Measurements from ENCODE around the gene DSCAML1.

DSCAML1 gene

DNA sequence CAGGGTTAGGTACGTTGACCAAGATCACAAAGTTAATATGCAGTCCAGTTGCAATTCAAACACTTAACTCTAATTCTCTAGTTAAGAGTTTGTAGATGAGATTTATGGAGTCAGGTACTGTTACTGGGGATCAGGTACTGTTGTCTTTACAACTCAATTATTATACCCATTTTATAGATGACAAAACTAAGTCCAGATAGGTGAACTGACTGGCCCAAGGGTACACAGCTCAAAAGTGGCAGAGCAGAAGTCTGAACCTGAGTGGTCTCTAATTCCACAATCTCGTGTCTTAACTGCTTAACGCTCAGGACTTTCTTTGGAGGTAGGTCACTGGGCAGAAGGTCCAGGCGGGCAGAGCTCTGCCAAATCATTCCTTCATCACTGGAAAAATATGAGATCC, 77.5 kb downstream of the DSCAML1 start:
- DNase-seq, result no peak
- intact Hi-C loops (cut with DNase I), result no loop called here

GRCh38 chr11:117717485-117718314, 79.3 kb downstream of the DSCAML1 start:
- intact Hi-C loops (cut with DNase I), result no loop called here
- peak; percentile 80 to 97 (median 91) for DNase-seq

DNA sequence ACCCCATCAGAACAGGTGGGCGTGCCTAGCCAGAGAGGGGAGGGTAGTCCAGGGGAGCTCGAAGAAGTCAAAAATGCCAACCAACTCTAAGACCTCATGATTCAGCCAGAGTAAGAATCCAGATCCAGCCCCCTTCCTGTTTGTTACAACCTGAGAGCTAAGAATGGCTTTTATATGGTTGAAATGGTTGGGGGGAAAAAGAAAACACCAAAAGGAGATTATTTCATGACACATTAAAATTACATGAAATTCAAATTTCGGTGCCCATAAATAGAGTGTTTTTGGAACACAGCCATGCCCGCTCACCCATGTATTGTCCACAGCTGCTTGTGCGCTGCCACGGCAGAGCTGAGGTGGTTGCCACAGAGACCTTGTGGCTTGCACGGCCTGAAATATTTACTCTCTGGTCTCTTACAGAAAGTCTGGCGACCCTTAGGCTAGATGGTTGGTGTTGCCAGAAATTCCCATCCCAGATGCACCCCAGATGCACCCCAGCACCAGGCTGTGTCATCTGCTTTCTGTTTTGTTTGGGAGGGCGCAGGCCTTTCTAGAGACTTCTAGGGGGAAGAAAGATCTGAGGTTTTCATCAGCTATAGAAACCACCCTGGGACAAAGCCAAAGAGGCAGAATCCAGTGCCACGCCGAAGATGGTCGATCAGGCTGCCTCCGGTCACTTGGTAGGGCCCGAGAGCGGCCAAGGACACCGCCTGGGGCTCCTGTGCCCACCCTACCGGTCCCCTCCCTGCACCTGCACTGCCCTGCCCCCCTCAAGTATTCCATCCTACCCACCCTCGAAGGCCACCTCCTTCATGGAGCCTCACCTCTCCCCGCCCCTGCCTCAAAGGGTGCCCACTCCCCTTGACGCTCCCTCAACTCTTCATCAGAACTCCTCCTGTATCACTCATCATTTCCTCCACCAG, 80.2 kb downstream of the DSCAML1 start:
- intact Hi-C loops (cut with DNase I), result no loop called here
- DNase-seq, result peak in 5 of 42 donors; percentile 15 to 69 (median 54)

- peak in 2 of 42 donors; percentile 55 to 59 for DNase-seq
- intact Hi-C loops (cut with DNase I), result no loop called here
These were observed 81.2 kb downstream of the DSCAML1 start for GRCh38 chr11:117715801-117716200.

- no peak for DNase-seq
- intact Hi-C loops (cut with DNase I), result loop anchor here (5.0 kb wide), 1 partner anchor 36 kb away; no protein-coding TSS in a partner anchor
These were observed 83.5 kb downstream of the DSCAML1 start for GRCh38 chr11:117713538-117713991.

DNA sequence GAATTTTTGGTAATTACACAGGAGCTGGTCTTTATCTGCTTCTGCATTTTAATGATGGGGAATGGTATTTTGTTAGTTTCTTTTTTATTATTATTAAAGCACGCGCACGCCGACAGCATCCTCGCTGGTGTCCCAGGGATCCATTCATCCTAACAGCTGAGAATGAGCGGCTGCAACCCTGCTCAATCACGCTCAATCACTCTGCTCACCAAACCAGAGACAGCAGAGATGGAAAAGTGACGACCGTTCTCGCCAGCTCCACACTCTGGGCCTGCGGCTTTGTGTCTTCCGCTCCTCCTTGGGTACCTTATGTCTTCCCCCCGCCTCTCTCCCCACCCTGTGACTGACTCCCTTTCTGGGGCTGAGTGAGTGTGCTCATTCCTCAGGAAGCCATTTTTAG, 84.5 kb downstream of the DSCAML1 start:
- peak in 10 of 42 donors; percentile 25 to 74 (median 52) for DNase-seq
- intact Hi-C loops (cut with DNase I), result loop anchor here (5.0 kb wide), 1 partner anchor 35 kb away; no protein-coding TSS in a partner anchor

DNA sequence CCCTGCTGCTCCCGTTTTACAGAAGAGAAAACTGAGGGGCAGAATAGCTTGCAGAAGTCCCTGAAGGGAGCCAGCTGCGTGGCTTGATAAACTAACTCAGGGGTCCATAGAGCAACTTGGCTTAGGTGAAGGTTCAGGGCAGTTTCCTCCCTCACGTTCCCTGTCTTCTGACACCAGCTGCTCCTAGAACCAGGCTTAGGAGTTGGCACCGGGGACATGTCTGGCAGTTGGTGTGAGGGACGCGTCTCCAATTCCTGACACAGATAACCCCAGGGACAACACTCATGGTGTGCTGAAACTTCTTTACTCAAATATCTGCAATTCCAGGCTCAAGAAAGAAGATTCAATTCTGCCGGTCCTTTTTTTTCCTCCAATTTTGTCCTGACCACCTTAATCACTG, 85.7 kb downstream of the DSCAML1 start:
- intact Hi-C loops (cut with DNase I), result loop anchor here (5.0 kb wide), 1 partner anchor 34 kb away; no protein-coding TSS in a partner anchor

DNA sequence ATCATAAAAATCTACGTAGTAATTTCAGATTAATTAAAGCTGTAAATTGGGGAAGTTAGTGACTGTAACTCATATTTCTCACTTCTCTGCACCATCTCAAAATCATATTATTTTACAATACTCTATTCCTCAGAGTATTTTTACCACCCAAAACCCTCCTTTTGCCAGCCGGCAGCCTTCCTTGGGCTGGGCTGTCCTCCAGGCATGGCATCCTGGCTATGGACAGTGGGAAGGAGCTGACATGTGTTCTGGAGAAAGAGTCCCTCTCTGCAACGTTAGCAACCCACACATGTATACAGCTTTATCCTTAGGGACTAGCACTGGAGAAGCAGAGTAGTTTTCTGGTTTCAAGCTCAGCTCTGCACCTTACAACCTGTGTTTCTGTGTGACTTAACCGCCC, 86.8 kb downstream of the DSCAML1 start:
- intact Hi-C loops (cut with DNase I), result loop anchor here (5.0 kb wide), 1 partner anchor 33 kb away; no protein-coding TSS in a partner anchor
- DNase-seq, result no peak

More for the DNA sequence above, 85.7 kb downstream of the DSCAML1 start:
- no peak for DNase-seq

DNA sequence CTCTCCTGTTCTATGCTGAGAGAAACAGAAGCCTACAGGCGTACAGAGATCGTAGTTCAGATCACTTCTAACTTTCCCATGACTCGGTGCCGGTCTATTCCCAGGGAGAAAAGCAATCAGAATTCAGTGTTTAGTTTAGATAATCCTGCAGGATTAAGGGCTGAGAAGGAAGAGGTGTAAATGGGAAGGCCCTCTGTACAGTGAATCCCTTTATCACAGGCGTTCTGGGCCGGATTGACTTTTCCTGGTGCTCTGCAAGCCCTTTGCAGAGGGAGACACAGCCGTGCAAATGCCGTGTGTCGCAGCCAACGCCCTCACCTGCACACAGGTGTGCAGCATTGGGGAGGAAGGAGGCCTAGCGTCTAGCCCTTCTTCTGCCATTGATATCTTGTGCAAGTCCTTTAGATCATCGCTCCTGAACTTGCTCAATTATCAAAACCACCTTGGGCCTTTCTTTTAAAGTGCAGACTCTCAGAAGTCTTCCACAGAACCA, 90.6 kb downstream of the DSCAML1 start:
- intact Hi-C loops (cut with DNase I), result no loop called here
- DNase-seq, result peak in 1 of 42 donors; percentile 6

DNA sequence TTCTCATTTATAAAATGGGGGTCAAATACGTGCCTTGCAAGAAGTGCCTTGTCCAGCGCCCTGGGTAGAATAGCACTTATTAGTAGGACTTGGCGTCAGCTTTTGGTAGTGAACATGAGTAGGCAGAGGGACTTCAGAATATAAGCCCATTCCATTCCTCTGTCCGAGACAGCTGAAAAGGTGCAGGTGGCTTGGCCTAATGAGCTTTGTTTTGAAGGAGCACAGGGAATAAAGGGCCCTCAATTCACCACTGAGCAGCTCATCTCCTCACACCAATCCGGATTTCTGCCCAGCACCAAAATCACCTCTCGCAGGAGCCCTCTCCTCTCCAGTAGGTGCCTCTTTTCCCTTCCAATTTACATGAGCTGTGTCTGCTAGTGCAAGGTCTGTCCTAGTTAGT, 91.2 kb downstream of the DSCAML1 start:
- intact Hi-C loops (cut with DNase I), result no loop called here
- peak in 1 of 42 donors; percentile 5 for DNase-seq

- DNase-seq, result peak; percentile 48 to 94 (median 75)
- intact Hi-C loops (cut with DNase I), result no loop called here
These were observed 92.5 kb downstream of the DSCAML1 start for GRCh38 chr11:117704395-117705100.

- intact Hi-C loops (cut with DNase I), result no loop called here
- DNase-seq, result no peak
These were observed 93.9 kb downstream of the DSCAML1 start for GRCh38 chr11:117702946-117703598.

GRCh38 chr11:117701781-117702180, 95.2 kb downstream of the DSCAML1 start:
- no peak for DNase-seq
- intact Hi-C loops (cut with DNase I), result no loop called here

DNA sequence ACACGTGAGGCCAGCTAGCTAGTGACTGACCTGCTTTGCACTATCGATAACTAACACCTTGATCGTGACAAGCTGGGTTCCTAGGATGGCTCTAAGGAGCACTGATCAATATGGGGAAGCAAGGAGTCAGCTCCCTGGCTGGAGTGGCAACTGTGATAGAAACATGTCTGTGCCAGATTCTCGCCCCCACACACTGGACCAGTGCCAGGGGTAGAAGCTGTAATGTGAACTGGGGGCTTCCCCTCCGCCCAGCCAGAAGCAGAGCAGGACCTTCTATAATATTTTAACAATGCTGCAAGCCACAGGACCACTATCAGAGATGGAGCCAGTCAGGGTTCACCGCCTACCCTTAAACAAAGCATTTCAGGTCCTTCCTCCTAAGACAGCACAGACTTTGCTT, 96.5 kb downstream of the DSCAML1 start:
- DNase-seq, result no peak
- intact Hi-C loops (cut with DNase I), result no loop called here

DNA sequence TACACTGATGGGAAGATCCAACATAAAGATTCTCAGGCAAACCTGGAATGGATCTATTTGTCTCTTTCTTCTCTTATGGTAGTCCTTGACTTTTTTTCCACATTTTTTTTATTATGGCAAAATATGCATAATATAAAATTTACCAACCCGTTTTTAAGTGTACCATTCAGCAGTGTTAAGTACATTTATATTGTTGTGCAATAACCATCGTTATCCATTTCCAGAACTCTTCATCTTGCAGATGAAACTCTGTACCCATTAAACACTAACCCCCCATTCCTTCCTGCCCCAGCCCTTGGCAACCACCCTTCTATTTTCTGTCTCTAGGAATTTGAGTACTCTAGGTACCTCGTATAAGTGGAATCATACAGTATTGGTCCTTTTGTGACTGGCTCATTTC, 99.7 kb downstream of the DSCAML1 start:
- no peak for DNase-seq
- intact Hi-C loops (cut with DNase I), result no loop called here

DNA sequence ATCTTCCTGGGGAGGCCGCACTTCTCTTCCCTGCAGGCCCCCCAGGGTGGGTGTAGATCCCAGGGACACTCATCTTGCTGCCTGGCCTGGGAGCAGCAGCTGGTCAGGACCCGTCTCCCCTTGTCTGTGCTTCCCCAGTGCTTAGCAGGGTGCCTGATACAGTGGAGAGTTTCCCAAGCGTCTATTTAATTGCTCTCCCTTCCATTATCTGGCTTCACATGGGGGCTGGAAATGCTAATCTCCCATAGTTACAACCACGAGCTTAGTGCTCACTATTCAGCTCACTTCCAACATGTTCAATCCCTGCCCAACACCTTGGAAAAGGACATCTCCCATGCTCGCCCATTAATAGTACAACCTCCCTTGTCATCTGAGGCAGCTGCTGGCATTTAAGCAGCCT, 100.5 kb downstream of the DSCAML1 start:
- DNase-seq, result no peak

GRCh38 chr11:117693344-117693743, 103.7 kb downstream of the DSCAML1 start:
- intact Hi-C loops (cut with DNase I), result no loop called here
- no peak for DNase-seq

More for the DNA sequence above, 100.5 kb downstream of the DSCAML1 start:
- intact Hi-C loops (cut with DNase I), result no loop called here

DNA sequence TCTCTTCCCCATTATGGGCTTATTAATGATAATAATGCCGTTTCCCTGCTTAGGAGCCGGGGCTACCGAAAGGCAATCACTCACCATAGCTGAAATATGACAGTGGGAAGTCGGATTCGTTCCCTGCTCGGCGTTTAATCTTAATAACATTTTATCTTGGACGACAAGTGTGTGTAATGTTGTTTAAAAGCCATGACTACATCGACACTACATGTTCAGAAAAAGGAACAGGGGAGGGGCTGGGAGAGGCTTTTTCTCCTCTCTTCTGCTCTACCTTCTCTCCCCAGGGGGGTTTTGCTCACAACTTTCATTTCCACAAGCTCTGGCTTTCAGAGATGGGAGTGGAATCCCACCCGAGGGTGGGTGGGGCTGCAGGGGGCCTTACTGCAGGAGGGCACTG, 105.5 kb downstream of the DSCAML1 start:
- intact Hi-C loops (cut with DNase I), result no loop called here
- no peak for DNase-seq

DNA sequence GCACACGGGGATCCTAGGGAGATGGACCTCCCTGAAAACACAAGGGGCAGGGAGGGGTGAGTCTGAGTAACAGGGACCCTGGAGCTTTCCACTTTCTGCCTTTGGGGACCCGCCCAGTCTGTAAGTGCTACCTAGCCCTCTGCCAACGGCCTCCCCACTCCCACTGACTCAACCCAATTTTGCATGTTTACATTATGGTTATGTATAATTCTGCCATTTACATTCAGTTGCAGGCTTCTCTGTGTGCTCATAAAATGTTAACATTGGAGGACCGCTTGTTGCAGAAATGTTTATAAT, 105.8 kb downstream of the DSCAML1 start:
- intact Hi-C loops (cut with DNase I), result no loop called here
- no peak for DNase-seq

Data from head of caudate nucleus (tissue), 42 donors.